DMS153 (cell line): ENCODE measurements around the gene SLC22A14.

ENCODE experiments used
- DNase-seq: peaks from one replicate; lab custom pipeline; 2025; lab: John Stamatoyannopoulos, UW

SLC22A14 gene

DNA sequence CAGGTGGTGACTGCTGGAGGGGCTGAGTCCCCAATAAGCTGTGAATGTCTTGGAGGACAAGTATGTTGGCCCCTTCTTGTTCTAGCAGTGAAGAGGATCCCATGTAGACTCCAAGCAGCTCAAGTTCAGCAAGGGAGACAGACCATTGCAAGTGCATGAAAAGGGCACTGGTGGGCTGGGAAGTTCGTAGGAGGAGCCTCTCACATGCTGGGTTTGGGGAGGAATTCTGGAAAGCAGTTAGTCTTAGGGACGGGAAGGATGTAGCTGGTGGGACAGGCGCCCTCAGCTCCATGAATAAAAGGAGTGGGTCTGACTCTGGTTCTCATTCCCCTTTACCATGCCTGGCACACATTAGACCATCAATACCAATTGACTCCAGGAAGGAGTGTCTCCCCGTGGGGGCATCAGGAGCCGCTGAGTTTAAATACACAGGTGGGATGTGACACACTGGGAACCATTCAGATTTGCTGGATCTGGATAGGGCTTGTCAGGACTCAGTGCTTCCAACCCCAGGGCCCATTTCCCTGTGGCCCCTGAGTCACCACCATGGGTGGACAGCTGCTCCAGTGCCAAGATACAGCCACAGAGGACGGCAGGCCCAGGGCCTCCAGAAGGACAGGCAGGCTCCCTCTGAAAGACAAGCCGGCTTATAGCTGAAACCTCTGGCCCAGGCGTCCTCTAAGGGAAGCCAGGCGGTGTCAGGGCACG lies 63.9 kb downstream of the SLC22A14 start:
- no peak for DNase-seq

DNA sequence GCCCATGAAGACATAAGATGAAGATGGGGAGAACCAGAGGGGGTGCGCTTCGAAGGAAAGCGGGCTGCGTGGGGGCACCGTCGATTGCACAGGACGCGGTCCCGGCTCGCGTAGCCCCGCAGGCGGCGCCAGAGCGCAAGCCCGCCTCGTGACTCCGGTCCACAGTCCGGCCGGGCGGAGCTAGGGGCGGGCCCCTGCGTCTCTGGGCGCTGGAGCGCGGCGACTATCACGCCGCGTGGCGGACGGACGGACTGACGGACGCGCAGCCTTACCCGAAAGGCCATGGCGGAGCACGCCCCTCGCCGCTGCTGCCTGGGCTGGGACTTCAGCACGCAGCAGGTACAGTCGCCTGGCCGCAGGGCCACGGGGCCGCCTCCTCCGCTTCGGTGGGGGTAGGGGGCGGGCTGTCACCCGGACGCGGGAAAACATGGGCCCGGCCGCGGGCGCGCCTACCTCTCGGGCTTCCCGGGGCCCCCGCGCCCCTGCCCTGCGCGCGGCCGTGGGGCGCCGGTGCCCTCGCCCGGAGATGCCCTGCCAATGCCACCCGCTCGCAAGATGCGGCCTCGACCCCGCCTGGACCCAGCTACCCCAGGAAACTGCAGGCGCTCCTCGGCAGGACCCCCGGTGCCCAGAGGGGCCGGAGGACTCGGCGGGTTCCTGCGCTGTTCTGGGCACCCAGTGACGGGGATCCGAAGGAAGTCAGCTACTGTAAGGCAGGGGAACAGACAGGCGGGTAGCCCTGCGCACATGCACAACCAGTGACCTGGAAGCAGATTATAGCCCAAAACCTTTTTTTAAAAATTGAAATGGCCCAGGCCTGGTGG lies 64.7 kb downstream of the SLC22A14 start, which contains the start of gene XYLB:
Gene XYLB (plus strand): TSS at position 199 of the 824 bp plus-strand sequence. CDS start 84 bp downstream, at position 283.
- DNase-seq, result peak; percentile 9

DNA sequence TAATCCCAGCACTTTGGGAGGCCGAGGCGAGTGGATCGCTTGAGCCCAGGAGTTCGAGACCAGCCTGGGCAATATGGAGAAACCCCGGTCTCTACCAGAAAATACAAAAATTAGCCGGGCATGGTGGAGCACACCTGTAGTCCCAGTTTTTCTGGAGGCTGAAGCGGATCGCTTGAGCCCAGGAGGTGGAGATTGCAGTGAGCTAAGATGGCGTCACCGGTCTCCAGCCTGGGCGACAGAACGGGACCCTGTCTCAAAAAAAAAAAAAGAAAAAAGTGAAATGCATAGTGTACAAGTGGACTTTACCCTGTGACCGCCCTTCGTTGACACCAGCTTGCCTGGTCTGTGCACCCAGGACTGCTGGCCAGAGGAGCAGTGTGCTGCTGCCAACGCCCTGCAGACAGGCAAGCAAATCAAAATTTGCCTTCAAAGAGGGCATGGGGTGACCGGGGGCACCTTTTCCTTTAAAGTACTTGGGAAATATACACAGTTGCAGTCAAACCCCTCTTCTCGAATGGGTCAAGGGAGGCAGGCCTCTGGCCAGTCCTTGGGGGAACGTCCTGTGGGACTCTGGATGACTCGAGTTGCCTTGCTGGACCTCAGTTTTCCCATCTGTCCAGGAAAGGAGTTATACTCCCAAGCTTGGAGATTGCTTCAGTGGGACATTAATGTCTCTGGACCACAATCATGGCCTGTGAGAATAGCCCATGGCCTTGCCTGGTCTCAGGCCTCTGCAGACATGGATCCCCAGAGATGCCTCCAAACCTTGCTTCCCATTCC lies 65.5 kb downstream of the SLC22A14 start:
- no peak for DNase-seq

DNA sequence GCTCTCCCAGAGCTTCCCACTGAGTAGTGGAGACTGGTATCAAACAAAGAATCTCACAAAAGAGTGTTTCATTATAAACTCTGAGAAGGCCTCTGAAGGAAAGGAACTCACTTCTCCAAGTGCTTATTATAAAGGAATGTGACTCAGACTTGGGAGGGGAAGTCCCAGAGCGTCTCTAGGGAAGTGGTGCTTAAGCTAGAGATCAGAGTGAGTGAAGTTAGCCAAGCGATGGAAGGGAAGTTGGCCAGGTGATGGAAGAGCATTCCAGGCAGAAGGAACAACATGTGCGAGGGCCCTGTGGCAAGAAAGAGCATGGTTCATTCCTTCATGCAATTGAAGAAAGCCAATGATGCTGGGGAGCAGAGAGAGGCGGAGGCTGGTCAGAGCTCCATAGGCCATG lies 66.8 kb downstream of the SLC22A14 start:
- no peak for DNase-seq

DNA sequence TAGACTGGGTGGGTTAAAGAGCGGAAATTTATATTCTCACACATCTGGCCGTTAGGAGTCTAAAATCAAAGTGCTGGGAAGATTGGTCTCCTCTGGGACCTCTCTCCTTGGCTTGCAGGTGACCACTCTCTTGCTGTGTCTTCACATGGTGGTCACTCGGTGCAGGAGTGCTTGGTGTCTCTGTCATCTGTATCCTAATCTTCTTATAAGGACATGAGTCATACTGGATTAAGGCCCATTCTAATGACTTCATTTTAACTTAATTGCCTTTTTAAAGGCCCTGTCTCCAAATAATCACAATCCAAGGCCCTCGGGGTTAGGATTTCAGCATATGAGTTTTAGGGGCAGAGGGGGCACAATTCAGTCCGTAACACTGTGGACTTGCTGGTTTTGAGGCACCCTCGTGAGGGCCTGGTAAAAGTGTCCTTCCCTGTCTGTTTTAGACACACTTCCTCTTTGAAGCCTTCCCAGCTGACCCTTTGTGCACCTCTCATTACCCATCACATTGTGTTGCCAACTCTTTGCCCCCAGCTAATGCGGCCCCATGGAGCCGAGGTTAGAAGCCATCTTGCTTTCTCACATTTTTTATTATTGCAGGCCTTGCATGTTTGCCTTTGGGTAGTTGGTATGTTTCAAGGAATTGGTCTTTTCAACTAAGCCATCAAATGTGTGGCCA lies 67.7 kb downstream of the SLC22A14 start:
- no peak for DNase-seq

DNA sequence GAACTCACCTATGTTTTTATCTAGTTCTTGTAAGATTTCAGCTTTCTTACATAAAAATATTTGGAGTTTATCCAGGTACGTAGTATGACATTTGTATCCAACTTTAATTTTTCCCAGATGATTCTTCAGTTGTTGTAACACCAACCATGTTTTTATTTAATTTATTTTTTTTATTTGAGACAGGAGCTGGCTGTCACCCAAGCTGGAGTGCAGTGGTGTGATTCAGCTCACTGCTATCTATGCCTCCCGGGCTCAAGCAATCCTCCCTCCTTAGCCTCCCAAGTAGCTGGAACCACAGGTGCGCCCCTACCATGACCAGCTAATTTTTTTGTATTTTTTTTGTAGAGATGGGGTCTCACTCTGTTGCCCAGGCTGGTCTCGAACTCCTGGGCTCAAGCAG lies 71.1 kb downstream of the SLC22A14 start:
- no peak for DNase-seq

- no peak for DNase-seq
These were observed 72.7 kb downstream of the SLC22A14 start for GRCh38 chr3:38354588-38355330.

DNA sequence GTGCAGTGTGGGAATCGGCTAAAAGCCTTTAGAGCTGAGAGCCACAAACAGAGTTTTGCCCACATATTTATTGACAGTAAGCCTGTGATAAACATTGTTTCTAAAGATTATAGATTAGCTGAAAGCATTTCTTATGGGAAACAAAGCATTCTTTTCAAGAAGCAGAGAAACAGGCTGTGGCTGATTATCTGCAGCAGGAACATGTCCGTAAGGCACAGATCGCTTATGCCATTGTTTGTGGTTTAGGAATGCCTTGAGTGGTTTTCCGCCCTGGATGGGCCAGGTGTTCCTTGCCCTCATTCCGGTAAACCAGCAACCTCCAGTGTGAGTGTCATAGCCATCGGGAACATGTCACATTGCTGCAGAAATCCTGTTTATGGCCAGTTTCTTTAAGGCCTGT lies 76.9 kb downstream of the SLC22A14 start:
- DNase-seq, result no peak

DNA sequence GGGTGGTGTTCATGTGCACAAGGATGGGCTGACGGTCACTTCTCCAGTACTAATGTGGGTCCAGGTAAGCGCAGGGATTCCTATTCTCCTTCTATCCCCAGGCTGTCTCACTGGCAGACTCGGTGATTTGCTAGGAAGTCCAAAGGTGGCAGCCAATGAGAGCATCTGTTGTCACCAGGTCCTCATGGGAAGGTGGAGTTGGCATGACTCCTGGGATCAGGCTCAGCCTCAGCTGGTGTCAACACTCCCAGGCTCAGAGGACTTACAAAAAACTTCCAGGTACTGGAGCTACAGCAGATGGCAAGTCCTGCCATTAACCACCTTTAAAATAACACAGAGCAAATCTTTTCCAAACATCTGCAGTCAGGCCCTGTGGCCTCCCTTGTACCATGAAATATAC lies 78.3 kb downstream of the SLC22A14 start:
- DNase-seq, result no peak

DNA sequence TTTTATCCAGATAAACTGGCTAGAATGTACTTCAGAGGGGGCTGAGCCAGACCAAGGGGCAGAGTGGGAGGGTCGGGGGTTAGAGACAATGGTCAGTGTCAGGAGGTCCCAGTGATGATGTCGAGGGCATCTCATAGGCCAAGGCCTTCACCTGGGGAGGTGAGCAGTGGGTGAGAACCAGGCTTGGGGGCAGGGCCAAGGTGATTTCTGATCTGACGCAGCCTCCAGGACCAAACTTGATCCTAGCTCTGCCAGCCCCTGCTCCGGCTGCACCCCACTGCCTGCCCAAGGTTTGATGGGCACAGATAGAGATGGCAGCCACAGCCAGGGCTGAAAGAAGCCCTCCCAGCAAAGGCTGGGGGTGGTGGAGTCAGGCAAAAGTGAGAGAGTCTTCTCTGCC lies 79.4 kb downstream of the SLC22A14 start:
- DNase-seq, result no peak

DNA sequence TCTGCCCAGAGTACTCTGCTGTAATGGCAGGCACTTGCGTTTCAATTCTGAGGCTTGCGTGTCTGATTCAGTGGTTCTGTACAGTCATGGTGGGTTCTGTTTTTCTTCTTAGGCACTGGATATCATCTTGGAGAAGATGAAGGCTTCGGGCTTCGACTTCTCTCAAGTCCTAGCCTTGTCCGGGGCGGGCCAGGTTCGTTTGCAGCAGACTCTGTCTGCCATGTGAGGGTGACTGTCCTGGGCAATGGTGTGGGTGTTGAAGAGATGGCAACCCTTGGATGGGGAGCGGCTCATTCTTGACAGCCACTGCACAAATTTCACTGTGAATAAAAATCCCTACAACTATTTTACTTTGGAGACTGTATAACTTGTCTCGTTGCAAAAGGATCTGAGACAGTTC lies 80.7 kb downstream of the SLC22A14 start:
- no peak for DNase-seq

DNA sequence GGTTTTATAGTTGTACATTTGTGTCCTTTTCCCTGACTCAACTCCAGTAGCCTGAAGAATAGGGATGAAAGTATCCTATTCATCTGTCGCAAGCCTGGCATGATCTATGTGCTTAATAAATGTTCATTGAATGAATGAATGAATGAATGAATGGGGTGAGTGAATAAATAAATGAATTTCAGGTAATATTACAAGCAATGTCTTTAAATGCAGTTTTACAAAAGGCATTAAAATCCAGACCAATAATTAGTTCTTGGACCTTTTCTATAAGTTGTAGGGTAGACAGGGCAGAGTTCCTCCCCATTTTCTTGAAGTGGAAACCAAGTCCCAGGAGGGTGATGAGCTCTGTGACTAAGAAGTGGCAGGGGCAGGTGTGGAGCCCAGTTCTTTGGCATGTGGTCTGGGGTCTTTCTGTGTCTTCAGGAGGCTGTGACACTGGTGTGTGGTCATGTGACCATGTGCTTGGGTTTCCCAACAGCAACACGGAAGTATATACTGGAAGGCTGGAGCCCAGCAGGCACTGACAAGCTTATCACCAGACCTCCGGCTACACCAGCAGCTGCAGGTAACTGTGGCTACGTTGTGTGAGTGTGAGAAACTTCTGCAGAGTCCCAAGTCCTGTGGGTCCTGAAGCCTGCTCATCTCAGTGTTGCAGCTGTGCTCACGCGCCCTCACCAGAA lies 82.8 kb downstream of the SLC22A14 start:
- no peak for DNase-seq

DNA sequence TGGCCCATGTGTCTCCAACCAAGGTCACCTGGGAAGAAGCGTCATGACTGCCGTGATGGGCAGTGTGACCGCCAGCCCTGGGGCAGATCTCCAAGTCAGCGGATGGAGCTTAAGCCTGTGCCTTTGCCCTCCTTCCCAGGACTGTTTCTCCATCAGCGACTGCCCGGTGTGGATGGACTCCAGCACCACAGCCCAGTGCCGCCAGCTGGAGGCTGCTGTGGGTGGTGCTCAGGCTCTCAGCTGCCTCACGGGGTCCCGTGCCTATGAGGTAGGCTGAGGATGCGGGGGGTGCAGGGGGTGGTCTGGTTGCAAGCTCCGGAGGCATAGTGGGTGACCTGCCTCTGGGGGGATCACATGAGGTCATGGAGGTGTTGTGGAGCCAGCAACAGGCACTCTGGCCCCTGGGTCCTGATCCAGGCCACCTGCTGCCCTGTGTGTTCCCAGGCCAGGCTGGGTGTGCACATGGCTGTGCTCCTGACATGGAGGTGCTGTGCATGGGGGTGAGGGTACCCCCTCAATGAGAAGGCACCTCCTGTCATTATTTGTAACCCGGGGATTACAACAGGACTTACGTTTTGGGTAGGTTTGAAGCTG lies 83.5 kb downstream of the SLC22A14 start:
- no peak for DNase-seq

- no peak for DNase-seq
These were observed 84.0 kb downstream of the SLC22A14 start for GRCh38 chr3:38366082-38366481.

- no peak for DNase-seq
These were observed 85.7 kb downstream of the SLC22A14 start for GRCh38 chr3:38367779-38368178.
